ENCODE measurements around the gene STK31. TPM values are rescaled to one million over a fixed set of nuclear protein-coding genes. Genes with fewer than 3 reads are reported as not detected.

Gene STK31
- total RNA-seq, 4 donors from 2014 or later: under 0.01 to 1.1 (median 0.43) TPM

GRCh38 chr7:23687011-23687410 is 23.0 kb upstream of the STK31 start:
- no peak for DNase-seq (ENCODE audit: extremely low spot score)
- Histone ChIP-seq H3K27me3 (no peaks in the 10 kb centered on the region), H3K4me3 (no peak overlapping the region), H3K27ac (replicated peaks in 1 of 4) (no peak overlapping the region), H3K9me3 (no peaks in the 10 kb centered on the region), H3K4me1 (peaks cover 0 to 10% (median 8%) of the 10 kb centered on the region in 4 donors), H3K36me3 (peaks cover 10 to 43% (median 21%) of the 10 kb centered on the region in 4 donors)
- intact Hi-C loops (cut with DNase I): no loop called here
- TF ChIP-seq POLR2A (IDR thresholded peaks at IDR 0.05; ENCODE audit: low read depth): no peak
- no peak for TF ChIP-seq EP300 (IDR thresholded peaks at IDR 0.05)
- no peak for TF ChIP-seq POLR2AphosphoS5 (IDR thresholded peaks at IDR 0.05)
- no peak for TF ChIP-seq CTCF (IDR thresholded peaks at IDR 0.05)
- WGBS: 72% methylated on average over 2 of the region's 2 CpGs

GRCh38 chr7:23689165-23689564 is 20.9 kb upstream of the STK31 start:
- intact Hi-C loops (cut with DNase I): no loop called here
- TF ChIP-seq POLR2A (IDR thresholded peaks at IDR 0.05; ENCODE audit: low read depth) (no peak), EP300 (IDR thresholded peaks at IDR 0.05) (no peak), CTCF (IDR thresholded peaks at IDR 0.05) (no peak), POLR2AphosphoS5 (IDR thresholded peaks at IDR 0.05) (no peak)
- peaks cover 0 to 10% (median 7%) of the 10 kb centered on the region in 4 donors for H3K4me1 ChIP-seq

GRCh38 chr7:23691320-23691719 is 18.7 kb upstream of the STK31 start:
- intact Hi-C loops (cut with DNase I): no loop called here
- 86% methylated on average over 4 of the region's 4 CpGs for WGBS
- no peak overlapping the region for H3K4me3 ChIP-seq
- H3K36me3 ChIP-seq: peaks cover 23 to 82% (median 43%) of the 10 kb centered on the region in 4 donors
- TF ChIP-seq CTCF (IDR thresholded peaks at IDR 0.05): no peak
- H3K9me3 ChIP-seq: no peaks in the 10 kb centered on the region
- H3K27ac ChIP-seq (replicated peaks in 1 of 4): no peak overlapping the region
- H3K27me3 ChIP-seq: no peaks in the 10 kb centered on the region
- no peak for DNase-seq (ENCODE audit: extremely low spot score)
- no peaks in the 10 kb centered on the region for H3K4me1 ChIP-seq

More at GRCh38 chr7:23689165-23689564, 20.9 kb upstream of the STK31 start:
- H3K27ac ChIP-seq (replicated peaks in 1 of 4): no peak overlapping the region
- peaks cover 23 to 65% (median 39%) of the 10 kb centered on the region in 4 donors for H3K36me3 ChIP-seq
- 89% methylated on average over 4 of the region's 4 CpGs for WGBS
- H3K9me3 ChIP-seq: no peaks in the 10 kb centered on the region
- DNase-seq (ENCODE audit: extremely low spot score): no peak
- H3K4me3 ChIP-seq: no peak overlapping the region
- no peaks in the 10 kb centered on the region for H3K27me3 ChIP-seq

- H3K4me1 ChIP-seq: no peaks in the 10 kb centered on the region
- peaks cover 25 to 78% (median 43%) of the 10 kb centered on the region in 4 donors for H3K36me3 ChIP-seq
- H3K9me3 ChIP-seq: no peaks in the 10 kb centered on the region
- TF ChIP-seq CTCF (IDR thresholded peaks at IDR 0.05) (no peak), EP300 (IDR thresholded peaks at IDR 0.05) (no peak), POLR2AphosphoS5 (IDR thresholded peaks at IDR 0.05) (no peak), POLR2A (IDR thresholded peaks at IDR 0.05; ENCODE audit: low read depth) (no peak)
- intact Hi-C loops (cut with DNase I): no loop called here
- H3K27ac ChIP-seq (replicated peaks in 1 of 4): no peak overlapping the region
- no peak overlapping the region for H3K4me3 ChIP-seq
- no peaks in the 10 kb centered on the region for H3K27me3 ChIP-seq
- no peak for DNase-seq (ENCODE audit: extremely low spot score)
These were observed 16.8 kb upstream of the STK31 start for GRCh38 chr7:23693224-23693623.

GRCh38 chr7:23696916-23697441 is 13.0 kb upstream of the STK31 start:
- intact Hi-C loops (cut with DNase I): no loop called here
- no peaks in the 10 kb centered on the region for H3K27me3 ChIP-seq
- H3K36me3 ChIP-seq: peaks cover 18 to 61% (median 27%) of the 10 kb centered on the region in 4 donors
- no peak for TF ChIP-seq POLR2AphosphoS5 (IDR thresholded peaks at IDR 0.05)
- peak; percentile 36 to 61 (median 41) for TF ChIP-seq CTCF (IDR thresholded peaks at IDR 0.05)
- 38% methylated on average over 4 of the region's 7 CpGs for WGBS
- DNase-seq (ENCODE audit: extremely low spot score): no peak
- H3K27ac ChIP-seq (replicated peaks in 1 of 4): no peak overlapping the region
- H3K4me1 ChIP-seq: no peaks in the 10 kb centered on the region
- H3K4me3 ChIP-seq: no peak overlapping the region
- H3K9me3 ChIP-seq: no peaks in the 10 kb centered on the region

Data from esophagus muscularis mucosa (tissue), 4 donors.